ENCODE measurements around the gene IL23R. TPM values are rescaled to one million over a fixed set of nuclear protein-coding genes. Genes with fewer than 3 reads are reported as not detected.

The IL23R gene
- polyA plus RNA-seq, 4 donors: 0.06 to 1.3 TPM; not detected in 2

- 53 to 76% (median 59%) methylated on average over 3 of the region's 3 CpGs for WGBS, 3 donors
- no peaks in the 10 kb centered on the region for H3K4me1 ChIP-seq (ENCODE audit: control insufficient read depth in 3 of 3, insufficient read depth in 2 of 3, low read depth in 1 of 3, low read length in 2 of 3)
- H3K4me3 ChIP-seq (ENCODE audit: low read depth in 1 of 3, low read length in 3 of 3): no peak overlapping the region
- FAIRE-seq (no peak), DNase-seq (peak in 1 of 2 donors; percentile 32)
- H3K27me3 ChIP-seq (ENCODE audit: control insufficient read depth in 3 of 3, insufficient read depth in 3 of 3, low read length in 3 of 3): no peaks in the 10 kb centered on the region
- H3K36me3 ChIP-seq (ENCODE audit: control insufficient read depth in 3 of 3, insufficient read depth in 2 of 3, low read depth in 1 of 3, low read length in 3 of 3): no peaks in the 10 kb centered on the region
- H3K9me3 ChIP-seq (ENCODE audit: control insufficient read depth in 2 of 2, insufficient read depth in 1 of 2, low read depth in 1 of 2, low read length in 1 of 2): no peaks in the 10 kb centered on the region
- peak overlapping the region in 1 of 3 donors; percentile 22 for H3K27ac ChIP-seq (ENCODE audit: low read depth in 1 of 3, low read length in 2 of 3)
These were observed 98.6 kb downstream of the IL23R start for GRCh38 chr1:67264899-67265298.

DNA sequence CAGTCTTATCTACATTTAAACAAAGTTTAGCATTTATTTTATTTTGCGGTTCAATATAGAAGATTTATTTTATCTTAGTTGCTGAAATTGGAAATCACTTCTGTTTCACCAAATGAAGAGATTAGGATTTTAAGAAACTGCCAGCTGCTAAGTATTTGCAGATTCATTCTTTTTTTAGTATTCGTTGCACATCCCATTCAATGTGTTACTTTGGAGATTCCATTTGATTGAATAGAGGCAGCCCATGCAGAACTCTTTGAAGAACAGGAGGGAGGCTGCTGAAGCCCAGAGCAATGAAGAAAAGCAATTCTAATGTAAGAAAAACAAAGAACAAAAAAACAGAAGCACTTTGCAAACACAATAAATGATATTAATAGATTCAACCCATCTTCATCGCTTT, 102.8 kb downstream of the IL23R start:
- Histone ChIP-seq H3K27ac (ENCODE audit: low read depth in 1 of 3, low read length in 2 of 3) (no peak overlapping the region), H3K4me3 (ENCODE audit: low read depth in 1 of 3, low read length in 3 of 3) (no peak overlapping the region), H3K9me3 (ENCODE audit: control insufficient read depth in 2 of 2, insufficient read depth in 1 of 2, low read depth in 1 of 2, low read length in 1 of 2) (peaks cover 0 to 13% of the 10 kb centered on the region in 2 donors), H3K27me3 (ENCODE audit: control insufficient read depth in 3 of 3, insufficient read depth in 3 of 3, low read length in 3 of 3) (no peaks in the 10 kb centered on the region), H3K4me1 (ENCODE audit: control insufficient read depth in 3 of 3, insufficient read depth in 2 of 3, low read depth in 1 of 3, low read length in 2 of 3) (no peaks in the 10 kb centered on the region), H3K36me3 (ENCODE audit: control insufficient read depth in 3 of 3, insufficient read depth in 2 of 3, low read depth in 1 of 3, low read length in 3 of 3) (no peaks in the 10 kb centered on the region)
- no peak for FAIRE-seq
- no peak for DNase-seq
- WGBS, 3 donors: 89 to 96% (median 94%) methylated on average over 3 of the region's 3 CpGs

DNA sequence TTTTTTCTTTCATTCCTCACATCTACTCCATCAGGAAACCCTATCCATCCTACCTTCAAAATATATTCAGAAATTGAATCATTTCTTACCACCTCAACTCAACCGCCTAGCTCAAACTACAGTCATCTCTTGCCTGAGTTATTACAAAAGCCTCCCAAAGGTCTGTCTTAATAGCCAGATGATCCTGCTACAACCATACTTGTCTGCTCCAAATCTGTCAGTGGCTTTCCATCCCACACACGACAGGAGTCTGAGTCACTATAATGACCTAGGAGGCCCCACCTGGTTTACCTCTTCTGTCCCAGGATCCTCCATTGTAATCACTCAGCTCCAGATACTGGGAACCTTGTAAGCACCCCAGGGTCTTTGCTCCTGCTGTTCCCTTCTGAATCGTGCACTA, 104.3 kb downstream of the IL23R start:
- Histone ChIP-seq H3K4me3 (ENCODE audit: low read depth in 1 of 3, low read length in 3 of 3) (no peak overlapping the region), H3K36me3 (ENCODE audit: control insufficient read depth in 3 of 3, insufficient read depth in 2 of 3, low read depth in 1 of 3, low read length in 3 of 3) (no peaks in the 10 kb centered on the region), H3K9me3 (ENCODE audit: control insufficient read depth in 2 of 2, insufficient read depth in 1 of 2, low read depth in 1 of 2, low read length in 1 of 2) (peaks cover 0 to 13% of the 10 kb centered on the region in 2 donors), H3K27me3 (ENCODE audit: control insufficient read depth in 3 of 3, insufficient read depth in 3 of 3, low read length in 3 of 3) (no peaks in the 10 kb centered on the region), H3K27ac (ENCODE audit: low read depth in 1 of 3, low read length in 2 of 3) (no peak overlapping the region), H3K4me1 (ENCODE audit: control insufficient read depth in 3 of 3, insufficient read depth in 2 of 3, low read depth in 1 of 3, low read length in 2 of 3) (no peaks in the 10 kb centered on the region)
- FAIRE-seq (no peak), DNase-seq (no peak)
- WGBS, 3 donors: 90 to 91% (median 91%) methylated on average over 3 of the region's 3 CpGs

DNA sequence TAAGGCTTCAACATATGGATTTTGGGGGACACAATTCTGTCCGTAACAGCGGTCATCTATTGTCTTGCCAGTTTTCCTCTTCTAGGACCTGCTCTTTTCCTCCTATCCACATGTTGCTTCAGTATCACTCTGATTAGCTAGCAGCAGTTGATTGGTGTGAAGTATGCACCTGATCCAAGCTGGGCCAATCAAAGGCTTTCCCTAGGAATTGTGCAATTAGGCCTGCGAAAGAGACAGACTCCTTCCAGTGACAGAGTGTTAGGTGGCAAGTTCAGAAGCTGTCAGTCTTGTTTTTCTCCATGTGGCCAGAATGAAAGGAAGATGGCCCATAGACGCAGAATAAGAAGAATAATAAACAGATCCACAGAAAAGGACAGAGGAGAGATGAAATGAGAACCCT, 107.3 kb downstream of the IL23R start:
- DNase-seq (no peak), FAIRE-seq (no peak)
- H3K9me3 ChIP-seq (ENCODE audit: control insufficient read depth in 2 of 2, insufficient read depth in 1 of 2, low read depth in 1 of 2, low read length in 1 of 2): peaks cover 0 to 13% of the 10 kb centered on the region in 2 donors
- H3K27me3 ChIP-seq (ENCODE audit: control insufficient read depth in 3 of 3, insufficient read depth in 3 of 3, low read length in 3 of 3): no peaks in the 10 kb centered on the region
- 88 to 92% (median 91%) methylated on average over 4 of the region's 4 CpGs for WGBS, 3 donors
- no peak overlapping the region for H3K27ac ChIP-seq (ENCODE audit: low read depth in 1 of 3, low read length in 2 of 3)
- H3K4me1 ChIP-seq (ENCODE audit: control insufficient read depth in 3 of 3, insufficient read depth in 2 of 3, low read depth in 1 of 3, low read length in 2 of 3): no peaks in the 10 kb centered on the region
- no peaks in the 10 kb centered on the region for H3K36me3 ChIP-seq (ENCODE audit: control insufficient read depth in 3 of 3, insufficient read depth in 2 of 3, low read depth in 1 of 3, low read length in 3 of 3)
- no peak overlapping the region for H3K4me3 ChIP-seq (ENCODE audit: low read depth in 1 of 3, low read length in 3 of 3)

- Histone ChIP-seq H3K4me3 (ENCODE audit: low read depth in 1 of 3, low read length in 3 of 3) (no peak overlapping the region), H3K27ac (ENCODE audit: low read depth in 1 of 3, low read length in 2 of 3) (no peak overlapping the region), H3K27me3 (ENCODE audit: control insufficient read depth in 3 of 3, insufficient read depth in 3 of 3, low read length in 3 of 3) (no peaks in the 10 kb centered on the region), H3K4me1 (ENCODE audit: control insufficient read depth in 3 of 3, insufficient read depth in 2 of 3, low read depth in 1 of 3, low read length in 2 of 3) (no peaks in the 10 kb centered on the region), H3K9me3 (ENCODE audit: control insufficient read depth in 2 of 2, insufficient read depth in 1 of 2, low read depth in 1 of 2, low read length in 1 of 2) (peaks cover 0 to 13% of the 10 kb centered on the region in 2 donors), H3K36me3 (ENCODE audit: control insufficient read depth in 3 of 3, insufficient read depth in 2 of 3, low read depth in 1 of 3, low read length in 3 of 3) (no peaks in the 10 kb centered on the region)
- FAIRE-seq: no peak
- DNase-seq: no peak
- 67 to 75% (median 71%) methylated on average over 5 of the region's 5 CpGs for WGBS, 3 donors
These were observed 108.5 kb downstream of the IL23R start for GRCh38 chr1:67274623-67275325.

DNA sequence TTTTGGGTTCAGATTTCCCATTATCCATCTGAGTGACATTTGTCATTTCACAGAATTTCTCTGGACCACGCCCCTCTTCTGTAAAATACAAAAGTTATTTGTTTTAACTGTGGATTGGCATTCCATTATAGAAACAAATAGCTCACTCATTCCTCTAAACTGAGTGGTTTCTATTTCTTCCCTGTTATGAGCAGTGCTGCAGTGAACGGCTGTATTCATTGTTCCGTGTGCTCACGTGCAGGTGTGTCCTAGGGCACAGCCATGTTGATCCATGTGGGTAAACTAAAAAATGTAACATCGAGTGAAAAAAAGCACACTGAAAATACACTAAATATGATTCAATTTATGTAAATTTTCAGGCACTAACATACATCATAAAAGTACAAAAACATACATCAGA, 114.4 kb downstream of the IL23R start:
- H3K27ac ChIP-seq (ENCODE audit: low read depth in 1 of 3, low read length in 2 of 3): no peak overlapping the region
- H3K36me3 ChIP-seq (ENCODE audit: control insufficient read depth in 3 of 3, insufficient read depth in 2 of 3, low read depth in 1 of 3, low read length in 3 of 3): no peaks in the 10 kb centered on the region
- FAIRE-seq (no peak), DNase-seq (peak; percentile 14 to 33)
- H3K4me3 ChIP-seq (ENCODE audit: low read depth in 1 of 3, low read length in 3 of 3): no peak overlapping the region
- peaks cover 0 to 4% (median 0%) of the 10 kb centered on the region in 3 donors for H3K4me1 ChIP-seq (ENCODE audit: control insufficient read depth in 3 of 3, insufficient read depth in 2 of 3, low read depth in 1 of 3, low read length in 2 of 3)
- no peaks in the 10 kb centered on the region for H3K9me3 ChIP-seq (ENCODE audit: control insufficient read depth in 2 of 2, insufficient read depth in 1 of 2, low read depth in 1 of 2, low read length in 1 of 2)
- H3K27me3 ChIP-seq (ENCODE audit: control insufficient read depth in 3 of 3, insufficient read depth in 3 of 3, low read length in 3 of 3): no peaks in the 10 kb centered on the region
- 22 to 66% (median 38%) methylated on average over 5 of the region's 5 CpGs for WGBS, 3 donors

DNA sequence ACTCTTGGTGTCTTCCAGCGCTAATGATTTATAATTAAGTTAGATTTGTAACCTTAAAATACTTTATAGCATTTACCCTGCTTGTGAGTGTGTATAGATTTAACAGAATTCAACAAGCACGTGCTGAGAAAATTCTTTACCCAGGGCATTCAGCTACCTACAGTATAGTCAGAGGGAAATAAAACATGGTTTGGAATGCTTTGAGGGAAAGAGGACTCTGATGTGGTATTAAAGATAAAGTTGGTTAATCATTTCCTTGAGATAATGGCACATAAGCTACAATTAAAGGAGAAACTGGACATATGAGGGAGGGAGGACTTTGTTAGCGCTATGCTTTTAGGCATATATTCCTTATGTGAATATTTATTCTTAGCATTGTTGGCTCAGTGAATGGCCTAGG, 115.0 kb downstream of the IL23R start:
- H3K27me3 ChIP-seq (ENCODE audit: control insufficient read depth in 3 of 3, insufficient read depth in 3 of 3, low read length in 3 of 3): no peaks in the 10 kb centered on the region
- no peak overlapping the region for H3K27ac ChIP-seq (ENCODE audit: low read depth in 1 of 3, low read length in 2 of 3)
- 15 to 49% (median 35%) methylated on average over 3 of the region's 3 CpGs for WGBS, 3 donors
- no peak overlapping the region for H3K4me3 ChIP-seq (ENCODE audit: low read depth in 1 of 3, low read length in 3 of 3)
- DNase-seq (peak; percentile 72 to 79), FAIRE-seq (no peak)
- H3K4me1 ChIP-seq (ENCODE audit: control insufficient read depth in 3 of 3, insufficient read depth in 2 of 3, low read depth in 1 of 3, low read length in 2 of 3): peaks cover 0 to 4% (median 0%) of the 10 kb centered on the region in 3 donors
- no peaks in the 10 kb centered on the region for H3K36me3 ChIP-seq (ENCODE audit: control insufficient read depth in 3 of 3, insufficient read depth in 2 of 3, low read depth in 1 of 3, low read length in 3 of 3)
- no peaks in the 10 kb centered on the region for H3K9me3 ChIP-seq (ENCODE audit: control insufficient read depth in 2 of 2, insufficient read depth in 1 of 2, low read depth in 1 of 2, low read length in 1 of 2)

DNA sequence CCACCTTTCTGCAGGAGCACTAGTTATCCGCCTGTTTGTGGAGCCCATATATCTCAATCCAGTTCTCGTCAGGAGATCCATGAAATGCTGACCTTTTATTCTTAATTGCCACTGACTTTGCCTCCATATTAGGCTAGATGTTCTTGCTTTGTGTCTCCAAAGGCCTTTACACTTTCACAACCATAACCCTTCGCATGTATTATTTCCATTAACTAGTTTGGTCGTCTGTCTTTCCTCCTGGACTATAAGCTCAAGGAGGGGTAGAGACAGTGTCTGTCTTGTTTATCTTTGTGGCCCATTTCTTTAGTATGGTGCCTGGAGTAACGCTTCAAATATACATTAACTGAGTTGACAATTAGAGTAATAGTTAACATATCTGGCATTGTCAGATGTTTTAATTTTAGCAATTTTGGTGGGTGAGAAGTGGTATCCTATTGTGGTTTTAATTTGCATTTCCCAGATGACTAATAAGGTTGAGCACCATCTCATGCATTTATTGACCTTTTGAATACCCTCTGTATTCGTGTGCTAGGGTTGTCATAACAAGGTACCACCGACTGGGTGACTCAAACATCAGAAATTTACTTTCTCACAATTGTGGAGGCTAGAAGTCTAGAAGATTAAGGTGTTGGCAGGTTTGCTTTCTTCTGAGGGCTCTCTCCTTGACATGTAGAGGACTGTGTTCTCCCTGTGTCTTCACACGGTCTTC, 119.7 kb downstream of the IL23R start:
- Histone ChIP-seq H3K9me3 (ENCODE audit: control insufficient read depth in 2 of 2, insufficient read depth in 1 of 2, low read depth in 1 of 2, low read length in 1 of 2) (no peaks in the 10 kb centered on the region), H3K27ac (ENCODE audit: low read depth in 1 of 3, low read length in 2 of 3) (no peak overlapping the region), H3K4me3 (ENCODE audit: low read depth in 1 of 3, low read length in 3 of 3) (no peak overlapping the region), H3K27me3 (ENCODE audit: control insufficient read depth in 3 of 3, insufficient read depth in 3 of 3, low read length in 3 of 3) (no peaks in the 10 kb centered on the region), H3K4me1 (ENCODE audit: control insufficient read depth in 3 of 3, insufficient read depth in 2 of 3, low read depth in 1 of 3, low read length in 2 of 3) (peaks cover 0 to 4% (median 0%) of the 10 kb centered on the region in 3 donors), H3K36me3 (ENCODE audit: control insufficient read depth in 3 of 3, insufficient read depth in 2 of 3, low read depth in 1 of 3, low read length in 3 of 3) (no peaks in the 10 kb centered on the region)
- DNase-seq (no peak), FAIRE-seq (no peak)
- WGBS, 3 donors: 77 to 85% (median 81%) methylated on average over 8 of the region's 8 CpGs

Measured in small intestine (tissue), 7 donors.